GM19452 (cell line): Measurements from ENCODE around the gene KIF6.

Source experiments
- ATAC-seq: cut with Tn5 transposase; IDR thresholded peaks from one replicate; pipeline ENCODE4 v1.9.1; 2021; ENCODE audit not compliant: unreplicated experiment

The KIF6 gene

GRCh38 chr6:39391182-39391581 lies 334.0 kb downstream of the KIF6 start:
- no peak for ATAC-seq

- ATAC-seq: no peak
Measured at GRCh38 chr6:39389484-39389767, 335.8 kb downstream of the KIF6 start.

GRCh38 chr6:39388606-39389483 lies 336.4 kb downstream of the KIF6 start:
- ATAC-seq: no peak

GRCh38 chr6:39387785-39388184 lies 337.4 kb downstream of the KIF6 start:
- ATAC-seq: no peak

GRCh38 chr6:39386487-39386886 lies 338.7 kb downstream of the KIF6 start:
- no peak for ATAC-seq

GRCh38 chr6:39381550-39382140 lies 343.6 kb downstream of the KIF6 start:
- no peak for ATAC-seq

- no peak for ATAC-seq
Measured at GRCh38 chr6:39380837-39381549, 344.2 kb downstream of the KIF6 start.

GRCh38 chr6:39378960-39379425 lies 346.2 kb downstream of the KIF6 start:
- ATAC-seq: no peak

GRCh38 chr6:39378175-39378959 lies 346.8 kb downstream of the KIF6 start:
- no peak for ATAC-seq

- ATAC-seq: no peak
Measured at GRCh38 chr6:39377539-39377950, 347.7 kb downstream of the KIF6 start.

GRCh38 chr6:39375405-39375804 lies 349.8 kb downstream of the KIF6 start:
- ATAC-seq: no peak

- no peak for ATAC-seq
Measured at GRCh38 chr6:39370390-39370789, 354.8 kb downstream of the KIF6 start.

- ATAC-seq: no peak
Measured at GRCh38 chr6:39369987-39370386, 355.2 kb downstream of the KIF6 start.

GRCh38 chr6:39367700-39368099 lies 357.5 kb downstream of the KIF6 start:
- no peak for ATAC-seq

GRCh38 chr6:39366931-39367618 lies 358.1 kb downstream of the KIF6 start:
- ATAC-seq: no peak

GRCh38 chr6:39365281-39366074 lies 359.7 kb downstream of the KIF6 start:
- ATAC-seq: no peak

GRCh38 chr6:39363280-39363679 lies 361.9 kb downstream of the KIF6 start:
- ATAC-seq: no peak

- no peak for ATAC-seq
Measured at GRCh38 chr6:39362487-39362865, 362.7 kb downstream of the KIF6 start.

- peak; percentile 58 for ATAC-seq
Measured at GRCh38 chr6:39361657-39362486, 363.3 kb downstream of the KIF6 start.
